RWPE2 (cell line): ENCODE results near the gene PMFBP1.

Experiments
- ATAC-seq: fragments of 200-7000 bp; cut with Tn5 transposase; 3 replicates; pipeline ENCODE4 v1.9.1; 2021; ENCODE audit warnings: low read depth
- DNase-seq: peaks from one replicate; pipeline ENCODE4 v3.0.0-alpha.2; 2020; ENCODE audit warnings: low spot score
- H3K27ac ChIP-seq: fragments of 450-650 bp; 2 replicates; pipeline ENCODE4 v1.5.1; 2017; ENCODE audit warnings: mild to moderate bottlenecking; ENCODE audit not compliant: poor library complexity, severe bottlenecking
- H3K27me3 ChIP-seq: fragments of 250-450 bp; sonication (Bioruptor Pico); 2 replicates; pipeline ENCODE4 v1.5.1; 2021; ENCODE audit warnings: mild to moderate bottlenecking, moderate library complexity; ENCODE audit not compliant: insufficient read depth, poor library complexity, severe bottlenecking
- H3K36me3 ChIP-seq: fragments of 250-450 bp; sonication (Bioruptor Pico); 2 replicates; pipeline ENCODE4 v1.5.1; 2020; ENCODE audit warnings: low read depth, mild to moderate bottlenecking, moderate library complexity
- H3K4me1 ChIP-seq: fragments of 250-450 bp; sonication (Bioruptor Pico); 2 replicates; pipeline ENCODE4 v1.5.1; 2021; ENCODE audit warnings: mild to moderate bottlenecking, moderate library complexity; ENCODE audit not compliant: insufficient read depth, poor library complexity, severe bottlenecking
- H3K4me3 ChIP-seq: fragments of 250-450 bp; sonication (Bioruptor Pico); 2 replicates; pipeline ENCODE4 v1.5.1; 2021; ENCODE audit warnings: mild to moderate bottlenecking, moderate library complexity; ENCODE audit not compliant: severe bottlenecking
- H3K9me3 ChIP-seq: fragments of 250-450 bp; sonication (Bioruptor Pico); 2 replicates; pipeline ENCODE4 v1.5.1; 2021; ENCODE audit warnings: mild to moderate bottlenecking, moderate library complexity; ENCODE audit not compliant: severe bottlenecking
- CTCF ChIP-seq: fragments of 450-650 bp; IDR thresholded peaks from one replicate; pipeline ENCODE4 v1.5.1; 2017; ENCODE audit warnings: mild to moderate bottlenecking, moderate library complexity; ENCODE audit not compliant: poor library complexity, severe bottlenecking

Gene PMFBP1

GRCh38 chr16:72137380-72138063 is 34.4 kb downstream of the PMFBP1 start:
- H3K9me3 ChIP-seq, result no peaks in the 10 kb centered on the region
- no peaks in the 10 kb centered on the region for H3K36me3 ChIP-seq
- DNase-seq, result no peak
- no peak for TF ChIP-seq CTCF
- no peak overlapping the region for H3K27ac ChIP-seq
- no peak overlapping the region for H3K4me3 ChIP-seq
- H3K27me3 ChIP-seq, result no peaks in the 10 kb centered on the region
- ATAC-seq, result no peak
- H3K4me1 ChIP-seq, result no peaks in the 10 kb centered on the region

GRCh38 chr16:72134507-72134906 is 37.4 kb downstream of the PMFBP1 start:
- ATAC-seq (no peak), DNase-seq (no peak)
- no peak overlapping the region for H3K27ac ChIP-seq
- H3K9me3 ChIP-seq, result no peaks in the 10 kb centered on the region
- no peak overlapping the region for H3K4me3 ChIP-seq
- no peak for TF ChIP-seq CTCF
- H3K27me3 ChIP-seq, result no peaks in the 10 kb centered on the region
- no peaks in the 10 kb centered on the region for H3K36me3 ChIP-seq
- H3K4me1 ChIP-seq, result no peaks in the 10 kb centered on the region

GRCh38 chr16:72132726-72133125 is 39.2 kb downstream of the PMFBP1 start:
- TF ChIP-seq CTCF, result no peak
- Histone ChIP-seq H3K27ac (no peak overlapping the region), H3K4me3 (no peak overlapping the region), H3K36me3 (no peaks in the 10 kb centered on the region), H3K4me1 (no peaks in the 10 kb centered on the region), H3K27me3 (no peaks in the 10 kb centered on the region), H3K9me3 (no peaks in the 10 kb centered on the region)
- ATAC-seq, result no peak
- no peak for DNase-seq

GRCh38 chr16:72131036-72131435 is 40.9 kb downstream of the PMFBP1 start:
- no peaks in the 10 kb centered on the region for H3K4me1 ChIP-seq
- H3K9me3 ChIP-seq, result no peaks in the 10 kb centered on the region
- H3K27me3 ChIP-seq, result no peaks in the 10 kb centered on the region
- H3K4me3 ChIP-seq, result no peak overlapping the region
- DNase-seq (no peak), ATAC-seq (no peak)
- no peak overlapping the region for H3K27ac ChIP-seq
- no peaks in the 10 kb centered on the region for H3K36me3 ChIP-seq
- no peak for TF ChIP-seq CTCF

GRCh38 chr16:72129976-72130656 is 41.8 kb downstream of the PMFBP1 start:
- H3K27ac ChIP-seq, result no peak overlapping the region
- no peaks in the 10 kb centered on the region for H3K9me3 ChIP-seq
- H3K4me3 ChIP-seq, result no peak overlapping the region
- no peak for TF ChIP-seq CTCF
- DNase-seq, result no peak
- H3K27me3 ChIP-seq, result no peaks in the 10 kb centered on the region
- no peak for ATAC-seq
- H3K36me3 ChIP-seq, result no peaks in the 10 kb centered on the region
- H3K4me1 ChIP-seq, result no peaks in the 10 kb centered on the region
